HG03460 (cell line): ENCODE measurements around the gene APOO.
"Not testable (repeated sequence)": the region's sequence is repeated elsewhere in the genome, so short reads cannot be mapped to it uniquely, and the experiment has no call there.

Source experiments
- ATAC-seq: cut with Tn5 transposase; IDR thresholded peaks from one replicate; pipeline ENCODE4 v1.9.1; 2021; ENCODE audit not compliant: unreplicated experiment

APOO gene

DNA sequence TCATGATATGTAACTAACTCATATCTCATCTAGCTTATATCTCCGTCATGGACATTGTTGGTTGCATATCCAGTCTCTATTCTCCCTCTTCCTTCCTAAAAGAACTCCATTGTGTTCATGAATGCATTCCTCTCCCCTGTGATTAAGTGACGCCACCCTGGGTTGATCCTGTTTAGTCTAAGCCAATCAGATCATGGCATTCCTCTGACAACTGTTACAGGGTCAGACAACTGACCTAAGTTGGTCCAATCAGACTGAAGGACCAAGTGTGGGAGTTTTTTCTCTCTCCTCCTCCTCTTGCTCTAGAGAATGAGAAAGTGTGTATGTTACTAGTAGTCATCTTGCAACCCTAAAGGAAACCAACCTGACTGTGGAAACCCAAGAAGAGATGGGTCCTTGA, 3.6 kb downstream of the APOO start:
- no peak for ATAC-seq

DNA sequence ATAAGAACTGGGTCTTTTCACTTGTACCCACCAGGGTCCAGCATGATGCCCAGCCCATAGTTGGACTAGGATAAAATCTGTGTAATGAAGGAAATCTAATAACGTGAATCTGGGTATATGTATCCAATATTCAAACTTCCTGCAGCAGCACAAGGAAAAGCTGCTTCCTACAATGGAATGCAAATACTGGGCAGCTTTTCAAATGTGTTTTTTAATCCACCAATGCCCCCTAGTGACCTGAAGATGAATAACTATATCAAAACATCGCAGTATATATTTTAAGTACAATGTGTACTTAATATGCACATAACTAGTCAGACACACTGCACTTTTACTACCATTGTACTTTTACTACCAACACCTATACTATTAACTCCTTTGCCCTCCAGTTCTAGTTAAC, 5.3 kb downstream of the APOO start:
- ATAC-seq: no peak

DNA sequence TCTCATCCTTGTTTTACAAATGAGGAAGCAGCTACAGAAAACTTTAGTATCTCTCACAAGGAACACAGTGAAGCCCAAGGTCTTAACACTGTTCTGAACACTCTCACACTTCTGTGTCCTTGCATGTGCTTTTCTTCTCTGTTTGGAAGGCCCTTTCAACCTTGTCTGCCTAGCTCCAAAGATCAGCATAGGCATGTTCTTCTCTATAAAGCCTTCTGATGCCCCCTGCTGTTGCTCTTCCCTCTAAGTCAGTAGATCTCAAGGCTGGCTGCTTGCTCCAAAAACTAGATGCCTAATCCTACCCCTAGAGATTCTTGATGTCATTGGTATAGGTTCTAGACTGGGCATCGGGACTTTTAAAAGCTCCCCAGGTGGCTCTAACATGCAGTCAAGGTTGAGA, 5.9 kb downstream of the APOO start:
- ATAC-seq: peak; percentile 64

DNA sequence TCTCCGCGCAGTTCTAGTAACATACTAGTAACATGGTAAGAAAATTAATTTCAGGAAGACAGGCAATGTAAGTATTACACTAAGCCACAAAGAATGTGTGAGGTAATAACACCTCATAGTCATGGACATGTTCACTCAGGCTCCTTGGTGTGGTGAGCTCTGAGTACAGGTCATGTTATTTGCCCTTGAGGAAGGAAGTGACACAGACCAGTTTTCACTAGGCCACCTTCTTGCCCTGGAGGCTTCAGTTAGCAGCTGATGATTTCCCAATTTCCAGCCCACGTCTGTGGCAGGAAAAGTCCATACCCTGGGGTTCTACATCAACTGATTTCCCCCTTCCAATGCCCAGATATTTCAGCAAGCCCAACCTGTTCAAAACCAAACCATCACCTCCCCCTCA, 6.7 kb downstream of the APOO start:
- ATAC-seq: no peak

DNA sequence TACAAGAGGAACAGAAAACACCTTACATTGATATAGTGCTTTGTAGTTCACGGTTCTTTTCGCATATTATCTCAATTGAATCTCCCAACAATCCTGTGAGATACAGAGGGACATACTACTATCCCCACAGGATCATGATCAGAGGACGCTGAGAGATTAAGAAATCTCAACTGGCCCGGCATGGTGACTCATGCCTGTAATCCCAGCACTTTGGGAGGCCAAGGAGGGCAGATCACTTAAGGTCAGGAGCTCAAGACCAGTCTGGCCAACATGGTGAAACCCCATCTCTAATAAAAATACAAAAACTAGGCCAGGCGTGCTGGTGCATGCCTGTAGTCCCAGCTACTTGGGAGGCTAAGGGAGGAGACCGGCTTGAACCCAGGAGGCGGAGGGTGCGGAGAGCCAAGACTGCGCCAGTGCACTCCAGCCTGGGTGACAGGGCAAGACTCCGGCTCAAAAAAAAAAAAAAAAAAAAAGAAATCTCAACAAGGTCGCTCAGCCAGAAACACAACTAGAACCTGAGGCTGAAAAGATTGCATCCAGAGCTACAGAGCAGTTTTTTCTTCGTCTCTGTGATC, 7.4 kb downstream of the APOO start:
- ATAC-seq: no peak

DNA sequence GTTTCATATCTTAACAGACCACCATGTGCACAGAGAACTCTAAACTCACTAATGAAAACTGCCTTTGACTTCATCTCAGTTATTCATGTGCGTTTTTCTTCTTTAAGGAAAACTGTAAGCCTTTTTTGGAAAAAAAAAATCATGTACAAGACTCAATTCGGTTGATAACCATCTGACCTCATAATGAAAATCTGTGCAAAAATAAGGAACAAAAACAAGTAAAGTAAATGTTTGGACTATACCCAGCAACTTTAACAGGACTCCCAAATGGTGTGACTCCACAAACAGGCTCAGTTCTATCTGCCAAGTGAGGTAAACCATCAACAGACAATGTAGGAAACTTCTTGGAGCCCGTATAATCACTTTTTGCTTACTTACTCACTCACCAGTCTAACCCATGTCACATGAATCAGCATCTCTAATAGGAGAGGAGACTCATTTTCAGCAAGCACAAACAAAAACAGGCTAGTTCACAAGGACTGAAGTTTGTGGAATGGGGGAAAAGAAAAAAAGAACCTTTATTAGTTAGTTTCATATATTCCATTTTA, 9.3 kb downstream of the APOO start:
- no peak for ATAC-seq

DNA sequence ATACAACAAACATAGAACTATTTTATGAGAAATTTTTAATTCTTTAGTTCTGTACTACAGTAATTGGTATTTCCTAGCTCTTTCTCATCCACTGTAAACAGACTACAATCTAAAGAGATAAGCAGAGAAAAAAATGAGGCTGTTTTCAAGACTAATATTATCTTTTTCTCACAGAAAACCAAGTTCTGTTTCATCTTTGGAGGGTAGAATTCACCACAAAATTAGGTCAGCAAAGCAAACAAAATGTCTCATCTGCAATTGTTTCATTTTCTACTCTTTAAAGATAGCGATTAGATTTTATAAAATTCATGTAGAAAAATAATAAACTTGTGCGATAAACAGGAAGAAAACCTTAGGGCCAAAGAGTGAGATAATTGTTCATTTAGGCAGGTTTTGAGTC, 10.8 kb downstream of the APOO start:
- ATAC-seq: no peak

DNA sequence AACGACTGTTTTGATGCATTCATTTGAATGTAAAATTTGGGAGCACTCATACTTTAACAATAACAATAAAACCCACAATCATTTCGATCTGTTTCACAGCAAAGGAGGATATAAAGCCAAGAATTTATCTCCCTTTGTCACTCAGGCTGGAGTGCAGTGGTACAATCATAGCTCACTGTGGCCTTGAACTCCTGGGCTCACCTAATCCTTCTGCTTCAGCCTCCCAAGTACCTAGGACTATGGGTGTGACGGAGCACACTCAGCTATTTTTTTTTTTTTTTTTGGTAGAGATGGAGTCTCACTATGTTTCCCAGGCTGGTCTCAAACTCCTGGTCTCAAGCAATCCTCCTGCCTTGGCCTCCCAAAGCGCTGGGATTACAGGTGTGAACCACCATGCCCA, 11.2 kb downstream of the APOO start:
- not testable (repeated sequence) for ATAC-seq

DNA sequence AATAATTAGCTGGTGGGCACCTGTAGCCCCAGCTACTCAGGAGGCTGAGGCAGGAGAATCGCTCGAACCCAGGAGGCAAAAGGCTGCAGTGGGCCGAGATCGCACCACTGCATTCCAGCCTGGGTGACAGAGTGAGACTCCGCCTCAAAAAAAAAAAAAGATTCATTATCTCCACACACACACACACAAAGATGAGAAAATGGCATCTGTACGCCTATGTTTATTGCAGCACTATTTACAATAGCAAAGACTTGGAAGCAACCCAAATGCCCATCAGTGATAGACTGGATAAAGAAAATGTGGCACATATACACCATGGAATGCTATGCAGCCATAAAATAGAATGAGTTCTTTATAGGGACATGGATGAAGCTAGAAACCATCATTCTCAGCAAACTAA, 12.7 kb downstream of the APOO start:
- not testable (repeated sequence) for ATAC-seq

DNA sequence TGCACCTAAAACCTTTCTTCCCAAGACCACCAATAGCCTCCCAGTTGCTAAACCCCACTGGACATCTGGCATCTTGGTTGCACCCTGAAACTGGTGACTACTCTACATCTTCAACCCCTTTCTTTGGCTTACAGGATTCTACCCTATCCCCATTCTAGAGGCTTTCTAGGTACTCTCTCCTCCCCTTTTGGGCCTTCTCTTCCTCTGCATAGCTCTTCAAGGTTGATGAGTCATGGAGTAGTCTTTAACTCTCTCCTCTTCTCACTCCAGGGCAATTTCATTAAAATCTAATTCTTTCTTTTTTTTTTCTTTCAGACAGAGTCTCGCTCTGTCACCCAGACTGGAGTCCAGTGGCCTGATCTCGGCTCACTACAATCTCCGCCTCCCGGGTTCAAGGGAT, 16.8 kb downstream of the APOO start:
- ATAC-seq: no peak

DNA sequence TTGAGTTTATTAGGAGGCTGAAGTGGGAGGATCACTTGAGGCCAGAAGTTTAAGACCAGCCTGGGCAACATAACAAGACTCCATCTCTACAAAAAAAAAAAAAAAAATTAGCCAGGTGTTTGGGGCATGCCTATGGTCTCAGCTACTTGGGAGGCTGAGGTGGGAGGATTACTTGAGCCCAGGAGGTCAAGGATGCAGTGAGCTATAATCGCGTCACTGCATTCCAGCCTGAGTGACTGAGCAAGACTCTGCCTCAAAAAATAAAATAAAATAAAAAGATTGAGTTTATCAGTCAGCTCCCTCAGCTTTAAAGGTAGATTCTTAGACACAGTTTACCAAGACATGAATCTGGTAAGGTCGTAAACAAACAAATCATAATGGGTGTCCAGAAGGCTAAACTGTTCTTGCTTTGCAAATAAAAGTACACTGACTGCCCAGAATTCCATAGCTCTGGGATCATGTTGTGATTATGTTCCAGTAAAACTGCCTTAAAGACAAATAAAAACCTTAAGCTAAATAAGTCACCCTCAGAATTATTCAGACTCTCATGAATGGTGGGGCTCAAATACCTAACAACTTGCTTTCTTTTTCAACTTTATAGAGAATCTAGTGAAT, 18.7 kb downstream of the APOO start:
- ATAC-seq: no peak

DNA sequence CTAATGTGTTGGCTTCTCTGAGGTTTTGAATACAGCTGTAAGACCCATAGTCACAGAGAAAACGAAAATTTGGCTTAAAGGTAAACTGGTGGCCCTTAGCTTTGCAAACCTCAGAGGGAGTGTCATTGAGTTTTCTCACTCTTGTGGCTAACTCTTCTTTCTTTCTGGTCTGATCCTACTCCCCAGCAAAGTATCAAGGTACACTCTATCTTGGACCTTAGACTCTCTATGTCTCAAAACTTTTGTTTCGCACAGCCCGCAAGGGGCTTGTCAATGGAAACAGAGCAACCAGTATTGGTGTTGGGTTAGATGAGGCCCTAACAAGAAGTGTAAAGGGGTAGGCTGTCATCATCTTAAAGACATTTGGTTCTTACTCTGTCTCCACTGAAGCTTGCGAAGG, 19.8 kb downstream of the APOO start:
- no peak for ATAC-seq

DNA sequence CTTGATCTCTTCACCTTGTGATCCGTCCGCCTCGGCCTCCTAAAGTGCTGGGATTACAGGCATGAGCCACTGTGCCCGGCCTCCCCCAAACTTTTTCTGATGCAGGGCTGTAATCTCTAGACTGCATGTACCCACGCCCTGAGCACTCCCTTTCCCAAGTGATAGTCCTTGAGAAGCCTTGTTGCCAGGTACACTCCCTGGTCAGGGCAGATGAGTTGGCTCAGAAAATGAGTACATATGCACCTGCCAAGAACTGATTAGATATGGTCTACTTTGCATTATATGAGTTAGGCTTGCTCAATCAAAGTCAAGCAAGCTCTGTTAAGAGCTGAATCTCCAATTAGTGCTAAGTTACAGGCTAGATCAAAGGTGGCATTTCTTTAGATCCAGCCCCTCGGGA, 20.3 kb downstream of the APOO start:
- ATAC-seq: no peak

DNA sequence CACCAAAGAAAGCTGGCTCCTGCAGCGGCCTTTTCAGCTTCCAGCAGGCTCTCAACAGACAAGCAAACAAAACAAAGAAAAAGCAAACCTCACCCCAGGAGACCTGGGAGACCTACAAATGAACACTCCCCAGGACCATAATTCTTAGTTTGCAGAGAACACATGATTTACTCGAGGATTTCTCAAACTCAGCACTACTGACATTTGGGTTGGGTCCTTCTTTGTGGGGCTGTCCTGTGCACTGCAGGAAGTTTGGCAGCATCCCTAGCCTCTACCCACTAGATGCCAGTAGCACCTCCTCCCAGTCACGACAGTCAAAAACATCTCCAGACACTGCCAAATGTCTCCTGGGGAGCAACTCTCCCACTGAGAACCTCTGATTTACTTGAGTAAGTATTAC, 21.9 kb downstream of the APOO start:
- no peak for ATAC-seq

DNA sequence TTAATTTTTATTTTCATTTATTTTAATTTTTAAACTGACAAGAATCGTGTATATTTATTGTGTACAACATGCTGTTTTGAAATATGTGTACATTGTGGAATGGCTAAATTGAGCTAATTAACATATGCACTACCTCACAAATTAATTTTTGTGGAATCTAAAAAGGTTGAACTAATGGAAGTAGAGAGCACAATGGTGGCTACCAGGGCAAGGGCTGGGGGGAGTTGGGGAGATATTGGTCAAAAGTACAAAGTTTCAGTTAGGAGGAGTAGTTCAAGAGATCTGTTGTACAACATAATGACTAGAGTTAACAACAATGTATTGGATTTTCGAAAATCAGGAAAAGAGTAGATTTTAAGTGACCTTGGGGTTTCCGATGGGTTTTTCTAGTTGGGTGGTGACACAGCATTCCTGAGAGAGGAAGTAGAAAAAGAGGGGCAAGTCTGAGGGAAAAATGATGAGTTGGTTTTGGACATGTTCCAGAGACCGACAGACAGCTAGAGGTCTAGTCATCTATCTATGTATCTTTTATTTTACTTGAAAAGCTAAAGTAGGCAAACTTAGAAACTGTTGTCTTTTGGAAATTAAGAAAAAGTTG, 23.2 kb downstream of the APOO start:
- no peak for ATAC-seq

DNA sequence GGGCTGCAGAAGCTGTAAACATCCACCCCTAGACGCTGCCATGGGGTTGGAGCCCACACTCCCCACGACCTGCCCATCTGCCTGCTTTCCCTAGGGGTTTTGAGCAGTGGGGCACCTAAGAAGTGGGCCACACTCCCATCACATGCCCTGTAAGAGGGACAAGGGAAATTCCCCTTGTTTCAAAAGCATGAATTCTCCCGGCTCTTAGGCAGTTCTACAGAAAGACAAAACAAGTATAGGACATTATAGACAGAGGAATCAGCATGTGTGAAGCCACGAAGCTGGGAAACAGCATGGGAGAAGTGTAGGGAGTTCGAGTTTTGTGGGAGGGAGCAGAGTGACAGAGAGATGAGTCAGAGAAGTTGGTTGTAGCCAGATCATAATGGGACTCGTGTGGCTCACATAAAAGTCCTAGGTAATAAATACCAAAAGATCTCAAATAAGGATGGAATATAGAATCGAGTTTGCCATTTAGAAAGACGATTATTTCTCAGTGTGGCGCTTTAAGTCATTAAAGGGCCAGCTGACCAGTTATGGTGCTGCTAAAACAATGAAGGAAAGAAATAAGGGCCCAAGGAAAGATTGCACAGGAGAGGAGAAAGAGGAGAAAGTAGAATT, 23.9 kb downstream of the APOO start:
- ATAC-seq: no peak

DNA sequence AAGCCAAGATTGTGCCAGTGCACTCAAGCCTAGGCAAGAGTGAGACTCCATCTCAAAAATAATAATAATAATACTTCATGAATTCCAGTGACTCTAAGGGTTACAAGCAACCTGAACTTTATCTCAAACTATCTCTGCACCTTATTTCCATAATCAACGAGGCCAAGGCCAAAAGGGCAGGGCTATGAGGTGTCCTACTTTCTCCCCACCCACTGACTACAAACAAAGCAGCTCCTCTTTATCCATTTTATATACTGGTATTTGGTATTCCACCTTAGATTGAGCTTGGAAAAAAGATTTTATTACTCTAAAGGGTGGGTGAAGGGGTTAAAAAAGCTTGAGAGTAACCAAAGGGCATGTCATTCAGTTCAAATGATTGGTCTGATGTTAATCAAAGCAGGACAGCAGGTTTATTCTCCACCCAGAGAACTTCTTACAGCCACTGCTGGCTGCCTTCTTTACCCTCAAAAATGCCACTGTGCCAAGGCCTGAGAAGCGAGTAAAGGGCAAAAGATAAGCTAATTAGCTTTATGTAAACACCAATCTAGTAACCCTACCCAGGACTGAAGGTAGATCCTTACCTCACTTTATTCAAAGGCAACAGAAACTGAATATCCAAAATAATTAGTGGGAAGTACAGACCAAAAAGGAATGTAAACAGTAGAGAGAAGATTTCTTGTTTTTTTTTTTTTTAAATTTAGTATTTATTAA, 28.2 kb downstream of the APOO start:
- ATAC-seq: no peak

DNA sequence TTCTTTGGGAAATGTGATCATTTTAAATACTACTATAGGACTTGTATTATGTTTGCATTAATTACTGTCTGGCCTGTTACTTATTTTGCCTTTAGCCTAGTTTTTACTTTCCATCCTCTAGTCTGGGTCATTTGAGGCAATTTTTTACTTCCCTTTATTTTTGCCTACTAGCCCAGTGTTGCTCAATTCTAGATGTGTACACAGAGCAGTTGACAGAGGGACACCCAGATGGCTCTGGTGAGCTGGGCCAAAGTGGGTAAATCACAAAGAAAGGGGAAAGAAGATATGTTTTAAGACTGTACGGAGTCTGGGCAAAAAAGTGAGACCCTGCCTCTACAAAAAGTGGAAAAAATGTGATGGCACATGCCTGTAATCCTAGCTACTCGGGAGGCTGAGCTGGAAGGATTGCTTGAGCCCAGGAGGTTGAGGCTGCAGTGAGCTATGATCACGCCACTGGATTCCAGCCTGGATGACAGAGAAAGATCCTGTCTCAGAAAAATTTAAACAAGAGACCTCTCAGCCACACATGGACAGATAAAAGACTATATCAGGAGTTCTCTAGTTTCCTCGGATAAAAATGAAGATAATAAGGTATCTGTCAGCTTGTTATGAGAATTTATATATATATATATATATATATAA, 35.7 kb downstream of the APOO start:
- ATAC-seq: no peak

DNA sequence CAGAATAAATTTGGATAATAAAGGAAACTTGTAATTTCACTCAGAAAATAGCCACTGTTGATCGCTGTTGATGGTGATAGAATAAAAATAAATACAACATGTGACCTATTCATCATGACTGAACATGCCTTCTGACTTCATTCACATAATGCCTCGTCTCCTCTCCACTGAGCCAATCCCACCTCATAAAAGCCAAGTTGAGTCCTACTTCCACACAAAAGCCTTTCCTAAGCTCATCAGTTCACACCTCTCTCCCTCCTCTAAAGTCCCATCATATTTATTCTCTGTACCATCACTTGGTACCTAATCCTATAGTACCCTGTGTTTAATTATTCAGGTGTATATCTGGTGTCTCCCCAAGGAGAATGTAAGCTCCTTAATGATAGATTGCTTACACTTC, 37.7 kb downstream of the APOO start:
- no peak for ATAC-seq

DNA sequence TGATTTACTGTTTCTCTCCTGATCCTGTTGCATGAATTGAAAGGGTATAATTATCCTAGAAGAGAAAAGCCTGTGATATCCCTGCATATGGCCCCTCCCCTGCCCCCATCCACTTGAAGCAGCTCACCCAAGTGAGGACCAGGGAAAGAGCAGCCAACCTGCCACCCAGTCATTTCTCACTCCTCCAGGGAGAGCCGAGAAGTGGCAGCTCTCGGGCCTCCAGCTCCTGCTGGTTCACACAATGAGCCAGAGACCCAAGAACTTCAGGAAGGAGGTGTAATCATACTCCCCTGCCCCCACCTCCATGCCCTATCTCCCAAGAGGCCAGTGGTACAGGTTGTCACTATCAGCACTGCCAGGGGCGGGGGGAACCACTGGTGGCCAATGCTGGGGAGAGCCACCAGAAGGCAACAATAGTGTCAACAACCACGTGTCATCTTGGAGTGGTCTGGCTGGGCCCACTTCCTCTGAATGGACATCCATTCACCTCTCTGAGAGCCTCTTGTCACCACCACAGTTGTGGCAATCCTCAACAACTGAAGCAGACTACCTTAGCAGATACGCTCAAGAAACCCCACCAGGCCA, 42.9 kb downstream of the APOO start:
- ATAC-seq: no peak

DNA sequence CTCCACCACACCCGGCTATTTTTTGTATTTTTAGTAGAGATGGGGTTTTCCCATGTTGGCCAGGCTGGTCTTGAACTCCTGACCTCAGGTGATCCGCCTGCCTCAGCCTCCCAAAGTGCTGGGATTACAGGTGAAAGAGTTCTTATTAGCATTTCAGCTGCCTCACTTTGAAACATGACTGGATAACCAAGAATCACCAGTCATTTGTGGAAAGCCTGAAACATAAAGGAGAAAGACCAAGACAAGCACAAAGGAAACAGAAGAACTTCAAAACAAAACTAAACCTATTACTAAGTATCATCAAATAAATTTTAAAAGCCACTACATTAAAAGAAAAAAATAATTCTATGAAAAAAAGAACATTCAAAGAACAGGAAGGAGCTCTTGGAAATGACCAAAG, 45.8 kb downstream of the APOO start:
- not testable (repeated sequence) for ATAC-seq
